ENCODE data around the gene PPP1R3F.
A peak's percentile ranks its signal among the peaks of the same experiment; 100 is the strongest.

The PPP1R3F gene

GRCh38 chrX:49250578-49250977 is 19.0 kb upstream of the PPP1R3F start:
- DNase-seq, result no peak

- DNase-seq, result no peak
Measured at GRCh38 chrX:49251325-49251724, 18.3 kb upstream of the PPP1R3F start.

DNA sequence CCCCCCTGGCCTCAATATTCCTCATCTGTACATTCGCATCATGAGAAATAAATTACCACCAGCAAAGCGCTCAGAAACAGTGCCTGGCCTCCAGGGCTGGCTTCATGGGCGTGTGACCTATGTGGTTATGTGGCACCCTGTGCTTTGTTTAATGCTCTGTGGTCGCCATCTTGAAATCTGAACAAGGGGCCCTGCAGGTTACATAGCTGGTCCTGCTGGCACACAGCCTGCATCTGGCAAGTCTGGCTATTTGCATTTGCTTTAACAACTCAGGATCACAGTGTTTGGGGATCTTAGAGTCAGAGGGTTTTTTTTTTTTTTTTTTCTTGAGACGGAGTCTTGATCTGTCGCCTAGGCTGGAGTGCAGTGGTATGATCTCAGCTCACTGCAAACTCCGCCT is 15.0 kb upstream of the PPP1R3F start:
- no peak for DNase-seq

DNA sequence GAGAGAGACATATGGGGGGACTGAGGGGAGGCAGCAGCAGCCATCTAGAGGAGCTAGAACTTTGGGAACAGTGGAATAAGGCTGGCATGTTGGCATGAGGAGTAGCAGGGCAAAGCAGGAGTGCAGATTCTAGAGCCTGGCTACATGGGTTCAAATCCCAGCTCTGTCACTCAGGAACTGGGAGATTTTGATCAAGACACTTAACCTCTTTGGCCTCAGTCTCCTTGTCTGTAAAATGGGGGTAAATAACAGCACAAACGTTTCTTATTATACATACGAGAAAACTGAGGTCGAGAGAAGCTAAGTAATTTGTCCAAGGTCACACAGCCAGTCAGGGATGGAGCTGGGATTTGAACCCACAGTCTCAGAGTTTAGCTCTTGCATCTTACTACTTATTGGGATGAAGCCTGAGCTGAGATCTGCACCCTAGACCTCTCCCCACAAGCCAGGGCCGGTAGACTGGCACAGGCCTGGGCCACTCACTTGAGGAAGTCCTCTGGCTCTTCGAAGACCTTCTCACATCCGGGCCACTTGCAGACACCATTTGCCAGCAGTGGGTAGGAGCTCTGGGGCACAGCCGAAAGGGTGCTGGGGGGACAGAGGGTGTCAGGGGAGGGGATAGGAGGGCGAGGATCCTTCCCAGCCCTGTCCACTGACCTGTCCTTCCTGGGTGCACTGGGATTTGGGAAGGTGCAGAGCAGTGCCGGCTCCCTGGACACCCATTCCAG is 13.2 kb upstream of the PPP1R3F start:
- no peak for DNase-seq

- DNase-seq, result no peak
Measured at GRCh38 chrX:49257074-49257790, 12.4 kb upstream of the PPP1R3F start.

- DNase-seq, result no peak
Measured at GRCh38 chrX:49257846-49258748, 11.5 kb upstream of the PPP1R3F start.

GRCh38 chrX:49258749-49259124 is 10.9 kb upstream of the PPP1R3F start:
- no peak for DNase-seq

- no peak for DNase-seq
Measured at GRCh38 chrX:49260221-49260985, 9.2 kb upstream of the PPP1R3F start.

- no peak for DNase-seq
Measured at GRCh38 chrX:49262603-49263002, 7.0 kb upstream of the PPP1R3F start.

DNA sequence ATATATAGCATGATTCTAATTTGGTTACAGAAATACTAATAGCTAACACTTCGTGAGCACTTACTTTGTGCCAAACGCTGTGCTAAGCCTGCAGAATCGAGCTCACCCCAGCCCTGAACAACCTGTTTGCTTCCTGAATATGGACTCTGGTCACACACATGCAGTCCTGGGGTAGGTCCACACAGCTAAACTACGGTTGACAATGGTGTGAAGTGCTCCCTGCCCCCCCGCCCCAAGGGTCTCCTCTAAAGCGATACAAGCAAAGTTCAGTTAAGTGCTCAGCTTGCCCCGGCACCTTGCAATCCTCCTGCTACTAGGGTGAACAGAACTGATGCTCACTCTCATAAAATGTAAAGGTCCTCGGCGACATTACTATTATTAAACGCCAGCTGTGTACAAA is 6.0 kb upstream of the PPP1R3F start:
- DNase-seq, result no peak

- DNase-seq, result no peak
Measured at GRCh38 chrX:49264460-49264859, 5.1 kb upstream of the PPP1R3F start, which contains the start of gene FOXP3. Gene FOXP3 (minus strand): TSS chrX:49264710. CDS start chrX:49258505, 6,205 bp downstream.

- DNase-seq, result no peak
Measured at GRCh38 chrX:49266523-49267445, 2.8 kb upstream of the PPP1R3F start.

DNA sequence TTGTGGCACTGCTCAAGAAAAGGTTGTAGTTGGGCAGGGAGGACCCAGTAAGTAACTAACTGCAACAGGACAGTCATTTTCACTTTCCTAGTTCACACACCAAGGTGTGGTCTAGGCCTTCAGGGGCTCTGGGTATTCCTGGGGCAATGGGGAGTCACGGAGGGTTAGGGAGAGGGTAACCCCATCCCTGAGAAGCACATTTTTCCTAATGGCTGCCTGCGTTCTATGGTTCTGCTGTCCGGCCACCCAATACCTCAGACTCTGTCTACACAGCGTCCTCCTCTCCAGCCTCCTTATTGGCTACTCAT is 937 bp upstream of the PPP1R3F start:
- DNase-seq, result no peak

DNA sequence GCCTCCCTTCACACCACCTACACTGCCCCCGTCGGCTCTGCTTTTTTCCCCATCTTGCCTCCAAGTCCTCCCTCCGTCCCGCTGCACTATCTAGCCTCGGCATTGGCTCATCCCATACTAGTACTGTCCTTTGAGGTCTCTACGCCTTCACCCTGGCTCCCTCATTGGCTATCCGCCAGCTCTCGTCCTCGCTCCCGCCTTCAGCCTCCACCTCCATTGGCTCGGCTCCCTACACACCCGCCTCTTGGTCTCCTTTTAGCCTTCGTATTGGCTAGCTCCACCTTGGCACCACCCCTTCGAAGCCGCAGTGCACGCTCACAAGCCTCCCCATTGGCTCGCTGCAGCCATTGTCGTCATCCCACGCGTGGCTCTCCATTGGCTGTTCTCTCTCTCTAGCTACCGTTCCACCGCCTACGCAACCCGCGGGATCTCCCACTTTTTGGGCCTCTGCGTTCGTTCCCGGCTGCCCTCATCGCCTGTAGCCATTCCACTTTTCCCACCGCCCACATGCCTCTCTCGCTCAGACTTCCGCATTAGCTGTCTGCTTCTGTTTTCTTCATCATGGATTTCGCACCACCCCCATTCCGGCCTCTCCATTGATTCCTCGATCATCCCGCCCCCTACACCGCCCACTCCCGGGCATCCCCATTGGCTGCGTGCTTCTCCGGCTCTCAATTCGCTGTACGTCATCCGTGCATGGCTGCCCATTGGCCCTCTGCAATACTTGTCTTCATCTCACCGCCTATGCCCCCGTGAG is 405 bp upstream of the PPP1R3F start:
- DNase-seq, result peak; percentile 92

DNA sequence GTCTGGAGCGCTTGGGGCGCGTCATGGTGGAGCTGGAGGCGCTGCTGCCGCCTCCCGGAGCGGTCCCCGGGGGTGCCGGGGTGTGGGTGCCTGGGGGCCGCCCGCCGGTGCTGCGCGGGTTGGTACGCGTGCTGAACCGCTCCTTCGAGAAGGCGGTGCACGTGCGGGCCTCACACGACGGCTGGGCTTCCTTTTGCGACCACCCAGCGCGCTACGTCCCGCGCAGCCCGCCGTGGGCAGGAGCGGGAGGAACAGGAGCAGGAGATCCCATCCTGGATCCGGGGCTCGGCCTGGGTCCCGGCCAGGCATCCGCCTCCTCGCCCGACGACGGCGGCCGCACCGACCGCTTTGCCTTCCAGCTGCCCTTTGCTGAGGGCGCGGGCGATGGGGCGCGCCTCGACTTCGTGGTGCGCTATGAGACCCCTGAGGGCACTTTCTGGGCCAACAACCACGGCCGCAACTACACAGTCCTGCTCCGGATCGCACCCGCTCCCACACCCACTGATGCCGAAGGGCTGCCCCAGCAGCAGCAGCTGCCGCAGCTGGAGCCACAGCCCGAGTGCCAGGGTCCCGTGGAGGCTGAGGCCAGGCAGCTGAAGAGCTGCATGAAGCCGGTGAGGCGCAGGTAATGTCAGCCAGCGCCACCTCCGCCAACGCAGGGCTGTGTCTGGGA is 792 bp downstream of the PPP1R3F start:
- no peak for DNase-seq

- no peak for DNase-seq
Measured at GRCh38 chrX:49271341-49271740, 1.7 kb downstream of the PPP1R3F start.

DNA sequence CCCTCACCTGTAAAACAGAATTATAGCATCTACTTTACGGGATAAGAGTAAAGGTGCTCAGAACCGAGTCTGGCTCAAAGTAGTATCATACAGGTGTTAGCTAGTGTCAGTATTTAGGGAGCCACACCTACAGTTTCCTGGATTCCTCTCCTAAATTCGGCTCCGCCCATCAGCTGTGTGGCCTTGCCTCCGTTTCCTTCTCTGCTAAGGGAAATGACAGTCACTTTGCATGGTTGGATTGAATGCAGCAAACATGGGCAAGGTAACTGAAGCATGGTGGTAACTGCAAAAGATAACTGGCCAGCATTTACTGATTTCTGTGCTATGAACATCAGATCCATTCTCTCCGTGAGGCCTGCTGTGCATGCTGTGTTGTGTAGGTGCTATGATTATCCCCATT is 2.8 kb downstream of the PPP1R3F start:
- no peak for DNase-seq

- no peak for DNase-seq
Measured at GRCh38 chrX:49273181-49273727, 3.7 kb downstream of the PPP1R3F start.

- DNase-seq, result no peak
Measured at GRCh38 chrX:49276207-49276606, 6.6 kb downstream of the PPP1R3F start.
